Heart left ventricle (tissue), 16 donors: ENCODE measurements around the gene RAB40C. TPM values are rescaled to one million over a fixed set of nuclear protein-coding genes. Genes with fewer than 3 reads are reported as not detected.

Experiments used
- ATAC-seq, 4 donors: fragments of 200-7000 bp; cut with Tn5 transposase; one replicate each; pipeline ENCODE4 v1.9.1; 2020 to 2022; ENCODE audit warnings: moderate library complexity in 4 of 4, mild to moderate bottlenecking in 3 of 4, moderate number of reproducible peaks in 1 of 4
- DNase-seq, 5 donors: peaks; one replicate each; pipeline ENCODE4 v3.0.0-alpha.2; 2020
- H3K27ac ChIP-seq, 12 donors: fragments of 200-600 bp; sonication (generic) in 4 of 12; one replicate each; pipeline versions ENCODE4 v1.5.0 to v1.8.0; 2016 to 2022; ENCODE audit warnings: mild to moderate bottlenecking in 2 of 12
- H3K27me3 ChIP-seq, 9 donors: fragments of 200-600 bp; sonication (generic) in 2 of 9; one replicate each; pipeline versions ENCODE4 v1.5.1 to v1.8.0; 2016 to 2022; ENCODE audit warnings: mild to moderate bottlenecking in 3 of 9
- H3K36me3 ChIP-seq, 9 donors: fragments of 200-600 bp; sonication (generic) in 2 of 9; one replicate each; pipeline versions ENCODE4 v1.5.0 to v1.8.0; 2018 to 2022; ENCODE audit warnings: mild to moderate bottlenecking in 2 of 9
- H3K4me1 ChIP-seq, 12 donors: fragments of 200-600 bp; sonication (generic) in 4 of 12; one replicate each; pipeline versions ENCODE4 v1.5.0 to v1.8.0; 2016 to 2022; ENCODE audit warnings: mild to moderate bottlenecking in 3 of 12
- H3K4me3 ChIP-seq, 12 donors: fragments of 200-600 bp; sonication (generic) in 4 of 12; one replicate each; pipeline versions ENCODE4 v1.5.0 to v1.8.0; 2017 to 2022; ENCODE audit warnings: mild to moderate bottlenecking in 9 of 12, moderate library complexity in 4 of 12
- H3K9me3 ChIP-seq, 12 donors: fragments of 200-600 bp; sonication (generic) in 4 of 12; one replicate each; pipeline versions ENCODE4 v1.5.0 to v1.8.0; 2016 to 2022; ENCODE audit warnings: mild to moderate bottlenecking in 1 of 12
- POLR2A ChIP-seq, 2 donors: fragments of 450-650 bp; IDR thresholded peaks; one replicate each; pipeline ENCODE4 v1.6.1; 2017; ENCODE audit warnings: antibody characterized with exemption in 2 of 2, mild to moderate bottlenecking in 2 of 2, moderate library complexity in 2 of 2
- WGBS, 4 donors: extraction: QIAGEN DNeasy Blood & Tissue Kit in 2 of 4; methylation state at CpG; one replicate each; pipeline versions ENCODE4 v1.1.5 to v1.1.7; 2013 to 2018; 5-methylcytosine and 5-hydroxymethylcytosine counted together
- intact Hi-C, 10 donors: fragments of 100-400 bp; cut with DNase I; formaldehyde crosslinking; loops; one replicate each; pipeline versions ENCODE4 v1.11.1 to v1.14.2; 2022
- polyA plus RNA-seq, 2 donors: library from polyadenylated mRNA; stranded (reverse); fragments of 200-250 nt; gene quantifications; one replicate each; pipeline ENCODE4 v1.2.3, GENCODE V29; 2013
- total RNA-seq, 9 donors: library from RNA; depleted of rRNA in 2 of 9; stranded (reverse); fragments of >200 nt in 2 of 9; fragmentation: NEBNext Ultra II Directional in 3 of 9; extraction: Animal tissue kit (Norgen Biotek cat#: 25700) in 3 of 9; gene quantifications; one replicate each; pipeline versions ENCODE4 v1.1.0 to v1.2.4, GENCODE V29; 2016 to 2023
- TF ChIP-seq, protein P1 (sequence below), 12 donors: fragments of 200-600 bp; sonication (generic) in 4 of 12; IDR thresholded peaks; one replicate each; pipeline versions ENCODE4 v1.5.0 to v1.8.0; 2018 to 2022; ENCODE audit warnings: antibody characterized with exemption in 12 of 12, mild to moderate bottlenecking in 5 of 12
- donor health status: ischemic (EF 13 %, LVEDD 7.1; RV severe dilation, severe dysfunction).
- donor health status: healthy with polysubstance abuse.
- donor health status: DM: no; HTN: yes; CAD: no.
- donor health status: DM: no; HTN: no; CAD: no.
- donor health status: ischemic (EF 25% LVEDD 6.9; RV normal size, moderate dysfunction).
- donor health status: ischemic (EF 25% LVEDD 5.7; RV mildly dilated, moderate dysfunction).
- donor health status: healthy.
- donor health status: DM: yes; HTN: yes; CAD: no.
- donor health status: ischemic (EF 35%, LVEDD 5.7; RV mildly dilated, moderate dysfunction).
- donor health status: nonischemic (EF 11% LVEDD 7.7; RV severe dilation, severe dysfunction).
- donor health status: DM: yes; HTN: yes; CAD: no.
- donor health status: PGD.
- donor health status: ischemic (EF 29% LVEDD 5.4; RV normal size, mild dysfunction).
- donor health status: nonischemic (EF 23%, LVEDD 6.1; RV moderate dilation, normal function).

RAB40C gene
- total and polyA plus RNA-seq, 11 donors = 10.2 to 22.0 (median 12.8) TPM

- intact Hi-C loops = loop anchor here in 5 of 10 donors (2.0 to 10.0 kb wide), 6 partner anchors 78 to 266 kb away; partner anchors contain the start of genes NME4 (in 2 of the 5) and RAB11FIP3 (in 1 of the 5)
- Histone ChIP-seq H3K9me3 (no peaks in the 10 kb centered on the region), H3K36me3 (peaks cover 0 to 21% (median 0%) of the 10 kb centered on the region in 9 donors), H3K4me1 (peaks cover 0 to 16% (median 11%) of the 10 kb centered on the region in 12 donors), H3K27me3 (no peaks in the 10 kb centered on the region), H3K4me3 (peak overlapping the region in 9 of 12 donors; percentile 11 to 42 (median 32)), H3K27ac (peak overlapping the region in 11 of 12 donors; percentile 3 to 80 (median 55))
- peak; percentile 87 to 93 (median 92) for DNase-seq
- ATAC-seq = peak; percentile 81 to 90 (median 82)
- WGBS, 4 donors = 11 to 18% (median 14%) methylated on average over 18 to 41 of the region's 43 CpGs
- TF ChIP-seq POLR2A (IDR thresholded peaks at IDR 0.05) = peak in 1 of 2 donors; percentile 49
- TF ChIP-seq, protein P1, sequence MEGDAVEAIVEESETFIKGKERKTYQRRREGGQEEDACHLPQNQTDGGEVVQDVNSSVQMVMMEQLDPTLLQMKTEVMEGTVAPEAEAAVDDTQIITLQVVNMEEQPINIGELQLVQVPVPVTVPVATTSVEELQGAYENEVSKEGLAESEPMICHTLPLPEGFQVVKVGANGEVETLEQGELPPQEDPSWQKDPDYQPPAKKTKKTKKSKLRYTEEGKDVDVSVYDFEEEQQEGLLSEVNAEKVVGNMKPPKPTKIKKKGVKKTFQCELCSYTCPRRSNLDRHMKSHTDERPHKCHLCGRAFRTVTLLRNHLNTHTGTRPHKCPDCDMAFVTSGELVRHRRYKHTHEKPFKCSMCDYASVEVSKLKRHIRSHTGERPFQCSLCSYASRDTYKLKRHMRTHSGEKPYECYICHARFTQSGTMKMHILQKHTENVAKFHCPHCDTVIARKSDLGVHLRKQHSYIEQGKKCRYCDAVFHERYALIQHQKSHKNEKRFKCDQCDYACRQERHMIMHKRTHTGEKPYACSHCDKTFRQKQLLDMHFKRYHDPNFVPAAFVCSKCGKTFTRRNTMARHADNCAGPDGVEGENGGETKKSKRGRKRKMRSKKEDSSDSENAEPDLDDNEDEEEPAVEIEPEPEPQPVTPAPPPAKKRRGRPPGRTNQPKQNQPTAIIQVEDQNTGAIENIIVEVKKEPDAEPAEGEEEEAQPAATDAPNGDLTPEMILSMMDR (IDR thresholded peaks at IDR 0.05) = peak; percentile 36 to 78 (median 57)
These were observed 70.8 kb downstream of the RAB40C start for GRCh38 chr16:660459-661183.

- WGBS, 4 donors = 56 to 74% (median 60%) methylated on average over 16 to 35 of the region's 35 CpGs
- no peak for TF ChIP-seq POLR2A (IDR thresholded peaks at IDR 0.05)
- TF ChIP-seq, protein P1 (IDR thresholded peaks at IDR 0.05) = no peak
- H3K9me3 ChIP-seq = no peaks in the 10 kb centered on the region
- peaks cover 0 to 15% (median 0%) of the 10 kb centered on the region in 9 donors for H3K36me3 ChIP-seq
- H3K4me1 ChIP-seq = peaks cover 0 to 16% (median 11%) of the 10 kb centered on the region in 12 donors
- peak overlapping the region in 9 of 12 donors; percentile 27 to 78 (median 52) for H3K27ac ChIP-seq
- intact Hi-C loops = loop anchor here in 5 of 10 donors (2.0 to 10.0 kb wide), 6 partner anchors 79 to 267 kb away; partner anchors contain the start of genes NME4 (in 2 of the 5) and RAB11FIP3 (in 1 of the 5)
- DNase-seq (no peak), ATAC-seq (peak in 3 of 4 donors; percentile 2)
- H3K27me3 ChIP-seq = no peaks in the 10 kb centered on the region
- peak overlapping the region in 5 of 12 donors; percentile 10 to 38 (median 24) for H3K4me3 ChIP-seq
These were observed 71.4 kb downstream of the RAB40C start for GRCh38 chr16:661184-661821.

DNA sequence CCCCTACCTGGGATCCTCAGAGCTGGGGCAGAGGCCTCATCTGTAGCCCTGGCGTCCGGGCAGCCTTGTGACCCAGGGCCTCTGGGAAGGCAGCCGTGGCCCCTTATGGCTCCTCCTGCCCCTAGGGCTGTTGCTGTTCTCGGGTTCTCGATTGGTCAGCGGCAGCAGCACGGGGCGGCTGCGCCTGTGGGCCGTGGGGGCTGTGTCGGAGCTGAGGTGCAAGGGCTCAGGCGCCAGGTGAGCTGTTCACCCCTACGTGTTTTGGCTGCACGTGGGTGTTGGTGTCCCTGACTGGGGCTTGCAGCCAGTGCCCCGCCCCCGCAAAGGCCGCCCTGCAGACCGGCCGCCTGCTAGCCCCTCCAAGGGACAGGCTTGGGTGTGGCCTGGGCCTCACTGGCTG, 72.2 kb downstream of the RAB40C start:
- H3K4me3 ChIP-seq = no peak overlapping the region
- no peak for ATAC-seq
- TF ChIP-seq, protein P1 (IDR thresholded peaks at IDR 0.05) = no peak
- no peak for TF ChIP-seq POLR2A (IDR thresholded peaks at IDR 0.05)
- peaks cover 0 to 19% (median 11%) of the 10 kb centered on the region in 12 donors for H3K4me1 ChIP-seq
- H3K9me3 ChIP-seq = no peaks in the 10 kb centered on the region
- H3K36me3 ChIP-seq = peaks cover 0 to 7% (median 0%) of the 10 kb centered on the region in 9 donors
- WGBS, 4 donors = 88 to 96% (median 94%) methylated on average over 3 to 19 of the region's 19 CpGs
- DNase-seq = no peak
- intact Hi-C loops = loop anchor here in 4 of 10 donors (5.0 to 10.0 kb wide), 4 partner anchors 80 to 267 kb away; partner anchors contain the start of genes NME4 (in 2 of the 4) and RAB11FIP3 (in 1 of the 4)
- no peak overlapping the region for H3K27ac ChIP-seq
- no peaks in the 10 kb centered on the region for H3K27me3 ChIP-seq
